K562 (cell line): Measurements from ENCODE around the gene KLHL29.

Experiments used
- CTCF ChIP-seq, 3 experiments: IDR thresholded peaks in 2 of 3; conservative IDR thresholded peaks in 1 of 3; 2 replicates each; pipeline ENCODE4 v1.5.1; 2011 to 2012; ENCODE audit warnings: low read length in 3 of 3, mild to moderate bottlenecking in 3 of 3, control low read depth in 2 of 3, improper control_type of control experiment in 1 of 3, inconsistent platforms in 1 of 3, low read depth in 1 of 3, mixed read lengths in 1 of 3, moderate library complexity in 1 of 3; ENCODE audit not compliant: insufficient read depth in 2 of 3
- GTF2F1 ChIP-seq: IDR thresholded peaks from 2 replicates; pipeline ENCODE4 v1.6.1; 2011; ENCODE audit warnings: low read depth, low read length, improper control_type of control experiment
- ZNF274 ChIP-seq: IDR thresholded peaks from 2 replicates; pipeline ENCODE4 v1.6.1; 2011; ENCODE audit warnings: low read depth, mild to moderate bottlenecking, low read length, moderate library complexity, borderline replicate concordance

DNA sequence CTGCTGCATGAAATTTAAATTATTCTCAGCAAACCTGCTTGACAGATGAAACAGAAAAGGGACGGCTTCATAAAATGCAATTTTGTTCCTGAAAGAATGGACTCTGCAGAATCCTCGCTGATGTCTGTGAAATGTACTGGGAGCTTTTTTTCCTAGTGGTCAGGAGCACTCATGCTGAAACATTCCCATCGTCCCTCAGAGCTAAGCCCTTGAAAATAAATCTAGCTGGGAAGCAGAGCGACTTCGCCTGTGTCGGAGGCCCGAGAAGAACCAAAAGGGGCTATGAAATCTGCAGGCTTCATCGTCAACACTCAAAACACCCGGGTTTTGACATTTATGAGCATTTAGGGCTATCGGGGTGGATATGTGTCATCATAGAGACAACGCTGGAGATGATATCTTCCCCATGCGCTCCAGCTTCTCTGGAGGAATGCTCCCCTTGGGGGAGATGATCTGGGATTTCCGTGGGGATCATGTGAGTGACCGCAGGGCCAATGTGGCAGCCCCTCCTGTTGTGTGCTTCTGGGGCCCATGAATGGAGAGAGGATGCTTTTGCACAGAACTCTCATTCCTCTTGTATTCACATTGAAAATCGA lies 182.3 kb downstream of the KLHL29 start:
- TF ChIP-seq CTCF (IDR thresholded peaks at IDR 0.05 in 2 of 3, conservative IDR thresholded peaks at IDR 0.05 in 1 of 3; ENCODE audit: insufficient read depth in 2 of 3, low read depth in 1 of 3, low read length in 3 of 3) (no peak), ZNF274 (no peak), GTF2F1 (no peak)
